Neural progenitor cell (in vitro differentiated cells): ENCODE results near the gene MN1. TPM values are rescaled to one million over a fixed set of nuclear protein-coding genes. Genes with fewer than 3 reads are reported as not detected.

ENCODE experiments used
- DNase-seq: peaks from one replicate; pipeline ENCODE4 v3.0.0-alpha.2; 2016; ENCODE audit warnings: low spot score
- H2AFZ ChIP-seq: fragments of 200-600 bp; sonication (generic); replicated peaks from 2 replicates; pipeline ENCODE4 v1.6.1; 2016; ENCODE audit warnings: antibody characterized with exemption
- H3F3A ChIP-seq: fragments of 200-600 bp; sonication (generic); 2 replicates; pipeline ENCODE4 v1.6.1; 2016; ENCODE audit warnings: antibody characterized with exemption, low read depth
- H3K27ac ChIP-seq: fragments of 200-600 bp; sonication (generic); 2 replicates; pipeline ENCODE4 v1.5.1; 2016; ENCODE audit warnings: mild to moderate bottlenecking
- H3K27me3 ChIP-seq: fragments of 200-600 bp; sonication (generic); 2 replicates; pipeline ENCODE4 v1.6.1; 2016; ENCODE audit warnings: mild to moderate bottlenecking, moderate library complexity
- H3K36me3 ChIP-seq: fragments of 200-600 bp; sonication (generic); 2 replicates; pipeline ENCODE4 v1.5.1; 2016
- H3K4me1 ChIP-seq: fragments of 200-600 bp; sonication (generic); 2 replicates; pipeline ENCODE4 v1.6.1; 2016; ENCODE audit warnings: mixed run types
- H3K4me2 ChIP-seq: fragments of 200-600 bp; sonication (generic); 2 replicates; pipeline ENCODE4 v1.6.1; 2016
- H3K4me3 ChIP-seq: fragments of 200-600 bp; sonication (generic); 2 replicates; pipeline ENCODE4 v1.5.1; 2016
- H3K79me2 ChIP-seq: fragments of 200-600 bp; sonication (generic); 2 replicates; pipeline ENCODE4 v1.6.1; 2016; ENCODE audit warnings: low read depth
- H3K9ac ChIP-seq: fragments of 200-600 bp; sonication (generic); 2 replicates; pipeline ENCODE4 v1.6.1; 2016
- H3K9me3 ChIP-seq: fragments of 200-600 bp; sonication (generic); 2 replicates; pipeline ENCODE4 v1.5.1; 2016; ENCODE audit warnings: low read depth
- H4K20me1 ChIP-seq: fragments of 200-600 bp; sonication (generic); 2 replicates; pipeline ENCODE4 v1.6.1; 2016; ENCODE audit warnings: low read depth
- H3K27ac Mint-ChIP-seq: 3 replicates; pipeline ENCODE4 v1.8.0; 2021; ENCODE audit warnings: mixed read lengths
- H3K27me3 Mint-ChIP-seq: 2 replicates; pipeline ENCODE4 v1.8.0; 2022; ENCODE audit warnings: low read depth, mild to moderate bottlenecking, inconsistent platforms, moderate library complexity, mixed read lengths; ENCODE audit not compliant: insufficient read depth
- H3K36me3 Mint-ChIP-seq: 3 replicates; pipeline ENCODE4 v1.8.0; 2021; ENCODE audit warnings: mixed read lengths
- H3K4me1 Mint-ChIP-seq: 3 replicates; pipeline ENCODE4 v1.8.0; 2021; ENCODE audit warnings: mixed read lengths
- H3K4me3 Mint-ChIP-seq: 3 replicates; pipeline ENCODE4 v1.8.0; 2021; ENCODE audit warnings: mild to moderate bottlenecking, moderate library complexity, mixed read lengths
- H3K9me3 Mint-ChIP-seq: 3 replicates; pipeline ENCODE4 v1.8.0; 2020; ENCODE audit warnings: mixed read lengths
- CTCF ChIP-seq: fragments of 200-600 bp; sonication (generic); IDR thresholded peaks from 2 replicates; pipeline ENCODE4 v1.5.1; 2017; ENCODE audit warnings: antibody characterized with exemption, mild to moderate bottlenecking
- EZH2 ChIP-seq: fragments of 200-600 bp; sonication (generic); IDR thresholded peaks from 2 replicates; pipeline ENCODE4 v1.6.1; 2017; ENCODE audit warnings: antibody characterized with exemption, mild to moderate bottlenecking, moderate library complexity
- EZH2phosphoT487 ChIP-seq: fragments of 200-600 bp; sonication (generic); IDR thresholded peaks from 2 replicates; pipeline ENCODE4 v1.6.1; 2017; ENCODE audit warnings: antibody characterized with exemption
- total RNA-seq: library from RNA; depleted of rRNA; stranded (reverse); fragments of >200 nt; gene quantifications from 2 replicates; pipeline ENCODE4 v1.2.3, GENCODE V29; 2015; ENCODE audit warnings: low replicate concordance

Gene MN1
- total RNA-seq, 1 donor from 2014 or later: 13.3 TPM

- Histone ChIP-seq H3K27ac (no peak overlapping the region), H3K9me3 (no peaks in the 10 kb centered on the region), H3K4me2 (no peak overlapping the region), H4K20me1 (no peaks in the 10 kb centered on the region), H3K27me3 (no peaks in the 10 kb centered on the region), H3K4me3 (no peak overlapping the region), H3F3A (peaks cover 2% of the 10 kb centered on the region), H2AFZ (no peak overlapping the region), H3K36me3 (no peaks in the 10 kb centered on the region), H3K79me2 (no peaks in the 10 kb centered on the region), H3K4me1 (peaks cover 8% of the 10 kb centered on the region), H3K9ac (no peak overlapping the region)
- Mint-ChIP-seq H3K27ac (no peak overlapping the region), H3K36me3 (no peaks in the 10 kb centered on the region), H3K27me3 (peaks cover 11% of the 10 kb centered on the region), H3K4me1 (peaks cover 18% of the 10 kb centered on the region), H3K4me3 (no peak overlapping the region), H3K9me3 (peaks cover 10% of the 10 kb centered on the region)
- TF ChIP-seq EZH2 (no peak), CTCF (no peak), EZH2phosphoT487 (no peak)
- DNase-seq: no peak
Measured at GRCh38 chr22:27823221-27823620, 21.7 kb upstream of the MN1 start.

GRCh38 chr22:27820896-27821866 lies 19.6 kb upstream of the MN1 start:
- peaks cover 19% of the 10 kb centered on the region for H3K4me1 Mint-ChIP-seq
- Histone ChIP-seq H2AFZ (peak overlapping the region; percentile 51), H3K9me3 (no peaks in the 10 kb centered on the region), H3K36me3 (no peaks in the 10 kb centered on the region), H3K4me2 (peak overlapping the region; percentile 18), H3K4me3 (no peak overlapping the region), H3F3A (peaks cover 2% of the 10 kb centered on the region), H3K27me3 (no peaks in the 10 kb centered on the region), H3K79me2 (no peaks in the 10 kb centered on the region), H3K9ac (no peak overlapping the region), H3K27ac (no peak overlapping the region), H4K20me1 (no peaks in the 10 kb centered on the region), H3K4me1 (peaks cover 8% of the 10 kb centered on the region)
- peaks cover 10% of the 10 kb centered on the region for H3K9me3 Mint-ChIP-seq
- no peak overlapping the region for H3K4me3 Mint-ChIP-seq
- no peaks in the 10 kb centered on the region for H3K36me3 Mint-ChIP-seq
- H3K27ac Mint-ChIP-seq: peak overlapping the region; percentile 88
- TF ChIP-seq CTCF (peak; percentile 17), EZH2 (no peak)
- peaks cover 13% of the 10 kb centered on the region for H3K27me3 Mint-ChIP-seq
- peak; percentile 57 for DNase-seq

GRCh38 chr22:27816552-27816951 lies 15.0 kb upstream of the MN1 start:
- Histone ChIP-seq H3K27ac (no peak overlapping the region), H3K36me3 (no peaks in the 10 kb centered on the region), H3K4me3 (no peak overlapping the region), H3K9ac (no peak overlapping the region), H3K9me3 (no peaks in the 10 kb centered on the region), H3K27me3 (no peaks in the 10 kb centered on the region), H2AFZ (no peak overlapping the region), H3F3A (peaks cover 5% of the 10 kb centered on the region), H3K79me2 (no peaks in the 10 kb centered on the region), H3K4me2 (no peak overlapping the region), H4K20me1 (no peaks in the 10 kb centered on the region), H3K4me1 (peaks cover 8% of the 10 kb centered on the region)
- Mint-ChIP-seq H3K27ac (no peak overlapping the region), H3K4me1 (peaks cover 23% of the 10 kb centered on the region), H3K36me3 (no peaks in the 10 kb centered on the region), H3K9me3 (peaks cover 3% of the 10 kb centered on the region), H3K27me3 (peaks cover 22% of the 10 kb centered on the region), H3K4me3 (no peak overlapping the region)
- TF ChIP-seq EZH2 (no peak), EZH2phosphoT487 (no peak), CTCF (no peak)
- no peak for DNase-seq
